ENCODE data around the gene HLA-A.
"Not testable (repeated sequence)": the region's sequence is repeated elsewhere in the genome, so short reads cannot be mapped to it uniquely, and the experiment has no call there.

HLA-A gene

GRCh38 chr6:29959467-29959866 is 17.1 kb downstream of the HLA-A start:
- no peak for DNase-seq (ENCODE audit: low read depth in 2 of 2, low spot score in 1 of 2)

- DNase-seq (ENCODE audit: low read depth in 2 of 2, low spot score in 1 of 2) = no peak
Measured at GRCh38 chr6:29961966-29962365, 19.6 kb downstream of the HLA-A start.

GRCh38 chr6:29963697-29964096 is 21.4 kb downstream of the HLA-A start:
- not testable (repeated sequence) for DNase-seq (ENCODE audit: low read depth in 2 of 2, low spot score in 1 of 2)

- DNase-seq (ENCODE audit: low read depth in 2 of 2, low spot score in 1 of 2) = no peak
Measured at GRCh38 chr6:29964518-29964886, 22.2 kb downstream of the HLA-A start.

GRCh38 chr6:29964887-29965562 is 22.7 kb downstream of the HLA-A start:
- peak; percentile 42 to 71 for DNase-seq (ENCODE audit: low read depth in 2 of 2, low spot score in 1 of 2)

GRCh38 chr6:29965563-29965872 is 23.2 kb downstream of the HLA-A start:
- no peak for DNase-seq (ENCODE audit: low read depth in 2 of 2, low spot score in 1 of 2)

- no peak for DNase-seq (ENCODE audit: low read depth in 2 of 2, low spot score in 1 of 2)
Measured at GRCh38 chr6:29965873-29966601, 23.7 kb downstream of the HLA-A start.

GRCh38 chr6:29967379-29968010 is 25.2 kb downstream of the HLA-A start:
- DNase-seq (ENCODE audit: low read depth in 2 of 2, low spot score in 1 of 2) = no peak

- DNase-seq (ENCODE audit: low read depth in 2 of 2, low spot score in 1 of 2) = no peak
Measured at GRCh38 chr6:29968130-29968529, 25.8 kb downstream of the HLA-A start.

- DNase-seq (ENCODE audit: low read depth in 2 of 2, low spot score in 1 of 2) = no peak
Measured at GRCh38 chr6:29968905-29969304, 26.6 kb downstream of the HLA-A start.

GRCh38 chr6:29970711-29971110 is 28.4 kb downstream of the HLA-A start:
- DNase-seq (ENCODE audit: low read depth in 2 of 2, low spot score in 1 of 2) = no peak

- DNase-seq (ENCODE audit: low read depth in 2 of 2, low spot score in 1 of 2) = no peak
Measured at GRCh38 chr6:29974901-29975560, 32.7 kb downstream of the HLA-A start.

- no peak for DNase-seq (ENCODE audit: low read depth in 2 of 2, low spot score in 1 of 2)
Measured at GRCh38 chr6:29975561-29975907, 33.2 kb downstream of the HLA-A start.

- DNase-seq (ENCODE audit: low read depth in 2 of 2, low spot score in 1 of 2) = no peak
Measured at GRCh38 chr6:29976253-29976587, 33.9 kb downstream of the HLA-A start.

- peak in 1 of 2 donors; percentile 30 for DNase-seq (ENCODE audit: low read depth in 2 of 2, low spot score in 1 of 2)
Measured at GRCh38 chr6:29976588-29977424, 34.5 kb downstream of the HLA-A start.

- DNase-seq (ENCODE audit: low read depth in 2 of 2, low spot score in 1 of 2) = no peak
Measured at GRCh38 chr6:29977425-29977727, 35.0 kb downstream of the HLA-A start.

GRCh38 chr6:29980013-29980412 is 37.7 kb downstream of the HLA-A start:
- not testable (repeated sequence) for DNase-seq (ENCODE audit: low read depth in 2 of 2, low spot score in 1 of 2)

GRCh38 chr6:29980511-29980910 is 38.2 kb downstream of the HLA-A start:
- DNase-seq (ENCODE audit: low read depth in 2 of 2, low spot score in 1 of 2) = no peak

- DNase-seq (ENCODE audit: low read depth in 2 of 2, low spot score in 1 of 2) = no peak
Measured at GRCh38 chr6:29981211-29981812, 39.0 kb downstream of the HLA-A start.

GRCh38 chr6:29982097-29982496 is 39.8 kb downstream of the HLA-A start:
- DNase-seq (ENCODE audit: low read depth in 2 of 2, low spot score in 1 of 2) = no peak

- no peak for DNase-seq (ENCODE audit: low read depth in 2 of 2, low spot score in 1 of 2)
Measured at GRCh38 chr6:29984232-29984631, 41.9 kb downstream of the HLA-A start.

All from stimulated activated CD8-positive, alpha-beta memory T cell treated with anti-CD3 and anti-CD28 coated beads, Interleukin-4, amount 100 ng/mL, for 4 hours (primary cell).